ENCODE measurements around the gene ANK3. TPM values are rescaled to one million over a fixed set of nuclear protein-coding genes. Genes with fewer than 3 reads are reported as not detected.

ANK3 gene
- polyA plus RNA-seq, 1 donor (not counting 4 experiments of a cell fraction or from before 2014, with no cell fraction given): 8.3 TPM

DNA sequence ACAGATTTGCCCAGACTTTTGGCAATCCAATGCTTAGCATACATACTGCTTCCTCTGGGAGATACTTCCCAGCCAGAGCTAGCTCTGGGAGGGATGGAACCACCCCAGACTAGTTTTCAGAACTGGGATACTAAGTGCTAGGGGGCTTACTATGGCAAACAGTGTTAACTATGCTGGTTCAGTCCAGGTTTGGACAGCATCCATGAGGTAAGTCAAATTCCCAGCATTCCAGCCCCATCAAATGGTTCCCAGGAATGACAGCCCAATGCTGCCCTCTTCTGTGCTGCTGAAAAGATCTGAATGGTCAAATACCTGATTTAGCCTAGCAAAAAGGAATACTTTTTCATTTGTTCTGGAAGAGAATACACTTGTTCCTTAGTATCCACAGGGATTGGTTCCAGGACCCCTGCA lies 341.6 kb downstream of the ANK3 start:
- H3K9me3 ChIP-seq (ENCODE audit: control insufficient read depth, low read depth, low read length): no peaks in the 10 kb centered on the region
- no peak overlapping the region for H2AFZ ChIP-seq (ENCODE audit: control insufficient read depth, low read length)
- H3K4me3 ChIP-seq (ENCODE audit: control insufficient read depth in 2 of 3, extremely low read depth in 1 of 3, insufficient read depth in 2 of 3, low read depth in 1 of 3, low read length in 3 of 3): no peak overlapping the region
- H3K79me2 ChIP-seq (ENCODE audit: control insufficient read depth, insufficient read depth, low read length): no peaks in the 10 kb centered on the region
- DNase-seq (ENCODE audit: low read depth, low spot score) (no peak), FAIRE-seq (peak; percentile 81)
- no peaks in the 10 kb centered on the region for H3K4me1 ChIP-seq (ENCODE audit: control insufficient read depth, extremely low read depth, insufficient read depth, low read length)
- H3K4me2 ChIP-seq (ENCODE audit: control insufficient read depth, extremely low read depth, insufficient read depth, low read depth, low read length): no peak overlapping the region
- TF ChIP-seq, protein P1, sequence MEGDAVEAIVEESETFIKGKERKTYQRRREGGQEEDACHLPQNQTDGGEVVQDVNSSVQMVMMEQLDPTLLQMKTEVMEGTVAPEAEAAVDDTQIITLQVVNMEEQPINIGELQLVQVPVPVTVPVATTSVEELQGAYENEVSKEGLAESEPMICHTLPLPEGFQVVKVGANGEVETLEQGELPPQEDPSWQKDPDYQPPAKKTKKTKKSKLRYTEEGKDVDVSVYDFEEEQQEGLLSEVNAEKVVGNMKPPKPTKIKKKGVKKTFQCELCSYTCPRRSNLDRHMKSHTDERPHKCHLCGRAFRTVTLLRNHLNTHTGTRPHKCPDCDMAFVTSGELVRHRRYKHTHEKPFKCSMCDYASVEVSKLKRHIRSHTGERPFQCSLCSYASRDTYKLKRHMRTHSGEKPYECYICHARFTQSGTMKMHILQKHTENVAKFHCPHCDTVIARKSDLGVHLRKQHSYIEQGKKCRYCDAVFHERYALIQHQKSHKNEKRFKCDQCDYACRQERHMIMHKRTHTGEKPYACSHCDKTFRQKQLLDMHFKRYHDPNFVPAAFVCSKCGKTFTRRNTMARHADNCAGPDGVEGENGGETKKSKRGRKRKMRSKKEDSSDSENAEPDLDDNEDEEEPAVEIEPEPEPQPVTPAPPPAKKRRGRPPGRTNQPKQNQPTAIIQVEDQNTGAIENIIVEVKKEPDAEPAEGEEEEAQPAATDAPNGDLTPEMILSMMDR (optimal IDR thresholded peaks at IDR 0.05 in 1 of 3, IDR thresholded peaks at IDR 0.05 in 1 of 3, conservative IDR thresholded peaks at IDR 0.05 in 1 of 3; ENCODE audit: extremely low read depth in 1 of 3, insufficient read depth in 2 of 3, low read length in 3 of 3): peak; percentile 40 to 72 (median 54)
- no peak for TF ChIP-seq EZH2 (IDR thresholded peaks at IDR 0.05; ENCODE audit: low read length)
- H4K20me1 ChIP-seq (ENCODE audit: control insufficient read depth, extremely low read depth, insufficient read depth, low read length): no peaks in the 10 kb centered on the region
- no peak overlapping the region for H3K9ac ChIP-seq (ENCODE audit: control insufficient read depth, extremely low read depth, insufficient read depth, low read length)
- no peaks in the 10 kb centered on the region for H3K36me3 ChIP-seq (ENCODE audit: control insufficient read depth in 2 of 2, extremely low read depth in 1 of 2, insufficient read depth in 2 of 2, low read length in 2 of 2)
- dilution Hi-C loops (cut with MboI; ENCODE audit: extremely low pct_ligation_motif_present, low sequenced_read_pairs): no loop called here
- H3K9me1 ChIP-seq (ENCODE audit: control insufficient read depth, extremely low read depth, insufficient read depth, low read length): no peaks in the 10 kb centered on the region
- no peaks in the 10 kb centered on the region for H3K27me3 ChIP-seq (ENCODE audit: control insufficient read depth, extremely low read depth, insufficient read depth, low read length)
- H3K27ac ChIP-seq (ENCODE audit: control insufficient read depth, insufficient read depth, low read length): no peak overlapping the region

DNA sequence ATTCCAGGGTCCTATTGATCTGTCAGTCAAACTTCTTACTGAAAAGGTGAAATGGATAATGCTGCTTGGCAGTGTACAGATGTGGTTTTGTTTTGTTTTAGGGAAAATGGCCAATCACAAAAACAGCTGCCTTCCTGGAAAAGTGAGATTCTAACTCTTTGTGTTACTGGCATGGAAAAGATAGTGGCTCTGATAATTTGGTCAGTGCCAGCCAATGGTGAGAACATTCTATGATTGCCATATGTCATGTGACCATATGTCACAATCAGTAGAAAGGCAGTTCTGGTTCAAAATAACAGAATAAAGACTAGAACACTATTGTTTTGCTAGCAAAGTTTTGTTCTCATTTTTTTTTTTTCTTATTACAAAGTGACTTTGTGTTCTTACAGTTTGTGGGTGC lies 344.1 kb downstream of the ANK3 start:
- no peak overlapping the region for H3K27ac ChIP-seq (ENCODE audit: control insufficient read depth, insufficient read depth, low read length)
- no peaks in the 10 kb centered on the region for H3K79me2 ChIP-seq (ENCODE audit: control insufficient read depth, insufficient read depth, low read length)
- no peaks in the 10 kb centered on the region for H3K9me3 ChIP-seq (ENCODE audit: control insufficient read depth, low read depth, low read length)
- H3K36me3 ChIP-seq (ENCODE audit: control insufficient read depth in 2 of 2, extremely low read depth in 1 of 2, insufficient read depth in 2 of 2, low read length in 2 of 2): no peaks in the 10 kb centered on the region
- H3K9ac ChIP-seq (ENCODE audit: control insufficient read depth, extremely low read depth, insufficient read depth, low read length): no peak overlapping the region
- no peaks in the 10 kb centered on the region for H3K9me1 ChIP-seq (ENCODE audit: control insufficient read depth, extremely low read depth, insufficient read depth, low read length)
- no peak overlapping the region for H2AFZ ChIP-seq (ENCODE audit: control insufficient read depth, low read length)
- DNase-seq (ENCODE audit: low read depth, low spot score) (no peak), FAIRE-seq (no peak)
- no peak overlapping the region for H3K4me3 ChIP-seq (ENCODE audit: control insufficient read depth in 2 of 3, extremely low read depth in 1 of 3, insufficient read depth in 2 of 3, low read depth in 1 of 3, low read length in 3 of 3)
- H3K27me3 ChIP-seq (ENCODE audit: control insufficient read depth, extremely low read depth, insufficient read depth, low read length): no peaks in the 10 kb centered on the region
- TF ChIP-seq, protein P1 (optimal IDR thresholded peaks at IDR 0.05 in 1 of 3, IDR thresholded peaks at IDR 0.05 in 1 of 3, conservative IDR thresholded peaks at IDR 0.05 in 1 of 3; ENCODE audit: extremely low read depth in 1 of 3, insufficient read depth in 2 of 3, low read length in 3 of 3): no peak
- TF ChIP-seq EZH2 (IDR thresholded peaks at IDR 0.05; ENCODE audit: low read length): no peak
- H3K4me1 ChIP-seq (ENCODE audit: control insufficient read depth, extremely low read depth, insufficient read depth, low read length): no peaks in the 10 kb centered on the region
- H4K20me1 ChIP-seq (ENCODE audit: control insufficient read depth, extremely low read depth, insufficient read depth, low read length): no peaks in the 10 kb centered on the region
- no peak overlapping the region for H3K4me2 ChIP-seq (ENCODE audit: control insufficient read depth, extremely low read depth, insufficient read depth, low read depth, low read length)
- dilution Hi-C loops (cut with MboI; ENCODE audit: extremely low pct_ligation_motif_present, low sequenced_read_pairs): no loop called here

All from keratinocyte (primary cell).